Smooth muscle cell (in vitro differentiated cells): ENCODE measurements around the gene ANKS3. TPM values are rescaled to one million over a fixed set of nuclear protein-coding genes. Genes with fewer than 3 reads are reported as not detected.

Experiments
- DNase-seq: peaks from one replicate; lab custom pipeline; 2025; ENCODE audit not compliant: unreplicated experiment; lab: John Stamatoyannopoulos, UW
- H2AFZ ChIP-seq: fragments of 200-600 bp; sonication (generic); 2 replicates; pipeline ENCODE4 v1.6.0; 2016; ENCODE audit warnings: antibody characterized with exemption, low read depth, mild to moderate bottlenecking
- H3F3A ChIP-seq: fragments of 200-600 bp; sonication (generic); 2 replicates; pipeline ENCODE4 v1.6.0; 2017; ENCODE audit warnings: antibody characterized with exemption, low read depth
- H3K27ac ChIP-seq: fragments of 200-600 bp; sonication (generic); 2 replicates; pipeline ENCODE4 v1.5.1; 2016; ENCODE audit warnings: low read depth, mild to moderate bottlenecking
- H3K27me3 ChIP-seq: fragments of 200-600 bp; sonication (generic); 2 replicates; pipeline ENCODE4 v1.6.1; 2016; ENCODE audit warnings: low read depth, mild to moderate bottlenecking
- H3K36me3 ChIP-seq: fragments of 200-600 bp; sonication (generic); 2 replicates; pipeline ENCODE4 v1.5.1; 2016; ENCODE audit warnings: low read depth
- H3K4me1 ChIP-seq: fragments of 200-600 bp; sonication (generic); 2 replicates; pipeline ENCODE4 v1.5.1; 2016; ENCODE audit warnings: low read depth
- H3K4me2 ChIP-seq: fragments of 200-600 bp; sonication (generic); 2 replicates; pipeline ENCODE4 v1.6.0; 2016; ENCODE audit warnings: mild to moderate bottlenecking
- H3K4me3 ChIP-seq: fragments of 200-600 bp; sonication (generic); 2 replicates; pipeline ENCODE4 v1.5.1; 2016; ENCODE audit warnings: mild to moderate bottlenecking
- H3K79me2 ChIP-seq: fragments of 200-600 bp; sonication (generic); 2 replicates; pipeline ENCODE4 v1.6.0; 2016; ENCODE audit warnings: low read depth, mild to moderate bottlenecking
- H3K9ac ChIP-seq: fragments of 200-600 bp; sonication (generic); 2 replicates; pipeline ENCODE4 v1.6.0; 2016; ENCODE audit warnings: low read depth
- H3K9me3 ChIP-seq: fragments of 200-600 bp; sonication (generic); replicated peaks from 2 replicates; pipeline ENCODE4 v1.5.1; 2016; ENCODE audit warnings: low read depth
- H4K20me1 ChIP-seq: fragments of 200-600 bp; sonication (generic); 2 replicates; pipeline ENCODE4 v1.6.0; 2016; ENCODE audit warnings: low read depth
- WGBS: methylation state at CpG from one replicate; pipeline ENCODE4 v1.1.7; 2016; ENCODE audit warnings: low lambda C conversion rate; 5-methylcytosine and 5-hydroxymethylcytosine counted together
- polyA plus RNA-seq: library from polyadenylated mRNA; unstranded; fragments of >200 nt; fragmentation: Nextera tagmentation; extraction: Ambion mirVana; gene quantifications from 2 replicates; pipeline ENCODE4 v1.2.1, GENCODE V29; 2016
- total RNA-seq: library from RNA; depleted of rRNA; stranded (reverse); fragments of >200 nt; gene quantifications from 2 replicates; pipeline ENCODE4 v1.2.3, GENCODE V29; 2014
- TF ChIP-seq, protein P1 (sequence below): fragments of 200-600 bp; sonication (generic); IDR thresholded peaks from 2 replicates; pipeline ENCODE4 v1.5.1; 2017; ENCODE audit warnings: borderline replicate concordance, mild to moderate bottlenecking, antibody characterized with exemption; ENCODE audit not compliant: insufficient read depth, poor library complexity, severe bottlenecking

The ANKS3 gene
- total and polyA plus RNA-seq, 2 experiments from 2014 or later, result 15.3 to 15.6 TPM

- TF ChIP-seq, protein P1, sequence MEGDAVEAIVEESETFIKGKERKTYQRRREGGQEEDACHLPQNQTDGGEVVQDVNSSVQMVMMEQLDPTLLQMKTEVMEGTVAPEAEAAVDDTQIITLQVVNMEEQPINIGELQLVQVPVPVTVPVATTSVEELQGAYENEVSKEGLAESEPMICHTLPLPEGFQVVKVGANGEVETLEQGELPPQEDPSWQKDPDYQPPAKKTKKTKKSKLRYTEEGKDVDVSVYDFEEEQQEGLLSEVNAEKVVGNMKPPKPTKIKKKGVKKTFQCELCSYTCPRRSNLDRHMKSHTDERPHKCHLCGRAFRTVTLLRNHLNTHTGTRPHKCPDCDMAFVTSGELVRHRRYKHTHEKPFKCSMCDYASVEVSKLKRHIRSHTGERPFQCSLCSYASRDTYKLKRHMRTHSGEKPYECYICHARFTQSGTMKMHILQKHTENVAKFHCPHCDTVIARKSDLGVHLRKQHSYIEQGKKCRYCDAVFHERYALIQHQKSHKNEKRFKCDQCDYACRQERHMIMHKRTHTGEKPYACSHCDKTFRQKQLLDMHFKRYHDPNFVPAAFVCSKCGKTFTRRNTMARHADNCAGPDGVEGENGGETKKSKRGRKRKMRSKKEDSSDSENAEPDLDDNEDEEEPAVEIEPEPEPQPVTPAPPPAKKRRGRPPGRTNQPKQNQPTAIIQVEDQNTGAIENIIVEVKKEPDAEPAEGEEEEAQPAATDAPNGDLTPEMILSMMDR, result no peak
- no peaks in the 10 kb centered on the region for H3K79me2 ChIP-seq
- no peaks in the 10 kb centered on the region for H4K20me1 ChIP-seq
- no peaks in the 10 kb centered on the region for H3F3A ChIP-seq
- no peak for DNase-seq
- no peak overlapping the region for H2AFZ ChIP-seq
- no peaks in the 10 kb centered on the region for H3K9me3 ChIP-seq
- no peaks in the 10 kb centered on the region for H3K27me3 ChIP-seq
- H3K9ac ChIP-seq, result no peak overlapping the region
- no peak overlapping the region for H3K4me3 ChIP-seq
- H3K4me1 ChIP-seq, result no peaks in the 10 kb centered on the region
- WGBS, result 97% methylated on average over 5 of the region's 5 CpGs
- no peaks in the 10 kb centered on the region for H3K36me3 ChIP-seq
- no peak overlapping the region for H3K4me2 ChIP-seq
- no peak overlapping the region for H3K27ac ChIP-seq
These were observed 44.0 kb upstream of the ANKS3 start for GRCh38 chr16:4778050-4778392.

DNA sequence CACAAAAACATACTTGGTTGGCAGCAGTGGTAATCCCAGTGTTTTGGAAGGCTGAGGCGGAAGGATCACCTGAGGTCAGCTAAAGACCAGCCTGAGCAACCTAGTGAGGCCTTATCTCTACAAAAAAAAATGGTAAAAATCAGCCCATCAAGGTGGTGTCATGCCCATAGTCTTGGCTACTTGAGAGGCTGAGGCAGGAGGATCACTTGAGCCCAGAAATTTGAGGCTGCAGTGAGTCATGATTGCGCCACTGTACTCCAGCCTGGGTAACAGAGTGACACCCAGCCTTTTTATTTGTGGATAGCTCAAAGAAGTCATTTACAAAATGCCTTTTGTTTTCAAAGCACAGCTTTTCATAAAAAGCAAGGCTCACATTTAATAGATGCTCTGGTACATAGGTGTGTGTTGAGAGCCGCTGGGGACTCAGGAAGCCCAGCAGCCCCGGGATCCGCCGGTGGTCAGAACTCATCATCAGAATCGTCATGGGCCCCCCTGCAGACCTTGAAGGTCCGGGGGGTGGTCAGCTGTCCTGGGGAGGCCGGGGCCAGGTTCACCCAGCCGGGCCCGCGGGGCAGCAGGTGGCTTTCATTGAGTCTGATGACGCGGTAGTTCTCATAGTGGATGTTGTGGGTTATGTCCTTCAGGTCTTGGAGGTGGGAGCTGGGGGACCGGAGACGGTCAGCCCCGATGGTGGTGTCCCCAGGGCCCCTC, 43.4 kb upstream of the ANKS3 start:
- Histone ChIP-seq H3K9me3 (no peaks in the 10 kb centered on the region), H3K9ac (no peak overlapping the region), H3K27ac (no peak overlapping the region), H3K4me2 (no peak overlapping the region), H3K4me3 (no peak overlapping the region), H2AFZ (no peak overlapping the region), H3K4me1 (no peaks in the 10 kb centered on the region), H3K79me2 (no peaks in the 10 kb centered on the region), H3K36me3 (no peaks in the 10 kb centered on the region), H4K20me1 (no peaks in the 10 kb centered on the region), H3K27me3 (no peaks in the 10 kb centered on the region), H3F3A (no peaks in the 10 kb centered on the region)
- TF ChIP-seq, protein P1, result no peak
- no peak for DNase-seq
- WGBS, result 85% methylated on average over 12 of the region's 17 CpGs

DNA sequence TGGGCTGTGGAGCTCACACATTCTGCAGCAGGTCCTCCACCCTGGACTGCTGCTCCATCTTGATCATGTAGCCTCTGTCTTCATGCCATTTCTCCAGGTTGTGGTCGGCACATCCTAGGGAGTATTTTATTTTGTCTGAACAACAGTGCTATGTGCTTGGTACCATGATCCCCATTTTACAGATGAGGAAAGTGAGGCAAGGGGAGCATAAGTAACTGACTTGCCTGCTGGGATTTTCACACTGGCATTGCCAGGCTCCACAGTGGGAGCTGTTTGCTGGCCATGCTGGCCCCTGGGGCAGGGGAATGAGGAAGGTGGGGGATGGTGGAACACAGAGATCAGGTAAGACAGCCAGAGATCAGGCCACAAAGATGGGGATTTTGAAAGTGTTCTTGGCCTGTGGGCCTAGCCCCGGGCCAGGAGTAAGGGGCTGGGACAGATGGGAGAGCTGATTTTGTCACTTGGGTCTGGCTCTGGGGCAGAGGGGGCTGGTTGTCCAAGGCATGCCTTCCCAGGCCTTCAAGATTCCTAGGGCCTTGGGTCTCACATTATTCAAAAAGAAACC, 42.2 kb upstream of the ANKS3 start:
- H3K4me3 ChIP-seq, result no peak overlapping the region
- no peaks in the 10 kb centered on the region for H3K9me3 ChIP-seq
- H2AFZ ChIP-seq, result no peak overlapping the region
- TF ChIP-seq, protein P1, result no peak
- 97% methylated on average over 2 of the region's 2 CpGs for WGBS
- no peaks in the 10 kb centered on the region for H3K36me3 ChIP-seq
- no peaks in the 10 kb centered on the region for H3K79me2 ChIP-seq
- no peak overlapping the region for H3K27ac ChIP-seq
- H3K4me1 ChIP-seq, result no peaks in the 10 kb centered on the region
- H3K27me3 ChIP-seq, result no peaks in the 10 kb centered on the region
- no peaks in the 10 kb centered on the region for H3F3A ChIP-seq
- no peak for DNase-seq
- H3K4me2 ChIP-seq, result no peak overlapping the region
- H4K20me1 ChIP-seq, result no peaks in the 10 kb centered on the region
- H3K9ac ChIP-seq, result no peak overlapping the region

GRCh38 chr16:4775005-4775404, 40.9 kb upstream of the ANKS3 start:
- Histone ChIP-seq H3K27ac (no peak overlapping the region), H3K4me3 (no peak overlapping the region), H3K4me1 (no peaks in the 10 kb centered on the region), H3K4me2 (no peak overlapping the region), H3K79me2 (no peaks in the 10 kb centered on the region), H4K20me1 (no peaks in the 10 kb centered on the region), H2AFZ (no peak overlapping the region), H3K9ac (no peak overlapping the region), H3F3A (no peaks in the 10 kb centered on the region), H3K27me3 (no peaks in the 10 kb centered on the region), H3K36me3 (no peaks in the 10 kb centered on the region), H3K9me3 (no peaks in the 10 kb centered on the region)
- DNase-seq, result no peak
- TF ChIP-seq, protein P1, result no peak
- 81% methylated on average over 6 of the region's 13 CpGs for WGBS
